GM23338 (cell line): ENCODE measurements around the gene TESK2. TPM values are rescaled to one million over a fixed set of nuclear protein-coding genes. Genes with fewer than 3 reads are reported as not detected.
A peak's percentile ranks its signal among the peaks of the same experiment; 100 is the strongest.

Experiments used
- ATAC-seq: fragments of 200-7000 bp; cut with Tn5 transposase; 3 replicates; pipeline ENCODE4 v1.9.1; 2020
- DNase-seq: peaks from one replicate; pipeline ENCODE4 v3.0.0-alpha.2; 2015; ENCODE audit warnings: low spot score
- H2AFZ ChIP-seq: fragments of 200-600 bp; sonication (generic); 2 replicates; pipeline ENCODE4 v1.8.0; 2016; ENCODE audit warnings: antibody characterized with exemption, mild to moderate bottlenecking, moderate library complexity
- H3F3A ChIP-seq: fragments of 200-600 bp; sonication (generic); replicated peaks from 2 replicates; pipeline ENCODE4 v1.8.0; 2017; ENCODE audit warnings: antibody characterized with exemption, mixed run types, low read depth
- H3K27ac ChIP-seq: fragments of 200-600 bp; sonication (generic); 2 replicates; pipeline ENCODE4 v1.6.1; 2016; ENCODE audit warnings: low read depth
- H3K27me3 ChIP-seq: fragments of 200-600 bp; sonication (generic); 2 replicates; pipeline ENCODE4 v1.8.0; 2016; ENCODE audit warnings: mild to moderate bottlenecking, mixed run types, moderate library complexity; ENCODE audit not compliant: insufficient read depth
- H3K36me3 ChIP-seq: fragments of 200-600 bp; sonication (generic); 2 replicates; pipeline ENCODE4 v1.8.0; 2016; ENCODE audit warnings: mild to moderate bottlenecking; ENCODE audit not compliant: insufficient read depth
- H3K4me1 ChIP-seq: fragments of 200-600 bp; sonication (generic); 2 replicates; pipeline ENCODE4 v1.8.0; 2016; ENCODE audit warnings: mild to moderate bottlenecking, moderate library complexity; ENCODE audit not compliant: insufficient read depth
- H3K4me2 ChIP-seq: fragments of 200-600 bp; sonication (generic); 2 replicates; pipeline ENCODE4 v1.7.1; 2017; ENCODE audit warnings: mixed run types
- H3K4me3 ChIP-seq: fragments of 200-600 bp; sonication (generic); 2 replicates; pipeline ENCODE4 v1.6.1; 2016; ENCODE audit warnings: mixed run types
- H3K79me2 ChIP-seq: fragments of 200-600 bp; sonication (generic); replicated peaks from 2 replicates; pipeline ENCODE4 v1.8.0; 2017; ENCODE audit warnings: mild to moderate bottlenecking; ENCODE audit not compliant: insufficient read depth
- H3K9me2 ChIP-seq: fragments of 200-600 bp; sonication (generic); 2 replicates; pipeline ENCODE4 v1.8.0; 2017; ENCODE audit not compliant: insufficient read depth
- H4K20me1 ChIP-seq: fragments of 200-600 bp; sonication (generic); replicated peaks from 2 replicates; pipeline ENCODE4 v1.8.0; 2017; ENCODE audit warnings: mild to moderate bottlenecking; ENCODE audit not compliant: insufficient read depth
- H3K27ac Mint-ChIP-seq: 2 replicates; pipeline ENCODE4 v1.8.0; 2020; ENCODE audit warnings: inconsistent platforms, mild to moderate bottlenecking, moderate library complexity, mixed read lengths
- H3K27me3 Mint-ChIP-seq: 3 replicates; pipeline ENCODE4 v1.8.0; 2022; ENCODE audit warnings: low read depth, mild to moderate bottlenecking, moderate library complexity, mixed read lengths, inconsistent platforms; ENCODE audit not compliant: insufficient read depth, poor library complexity
- H3K36me3 Mint-ChIP-seq: 3 replicates; pipeline ENCODE4 v1.8.0; 2021; ENCODE audit warnings: low read depth, mild to moderate bottlenecking, inconsistent platforms, moderate library complexity, mixed read lengths
- H3K4me1 Mint-ChIP-seq: 3 replicates; pipeline ENCODE4 v1.8.0; 2020; ENCODE audit warnings: mild to moderate bottlenecking, inconsistent platforms, mixed read lengths
- H3K4me3 Mint-ChIP-seq: 3 replicates; pipeline ENCODE4 v1.8.0; 2021; ENCODE audit warnings: moderate library complexity, mild to moderate bottlenecking, inconsistent platforms, mixed read lengths
- H3K9me3 Mint-ChIP-seq: 3 replicates; pipeline ENCODE4 v1.8.0; 2020; ENCODE audit warnings: moderate library complexity, mild to moderate bottlenecking, inconsistent platforms, mixed read lengths
- CREB1 ChIP-seq: fragments of 250-450 bp; sonication (Bioruptor Pico); IDR thresholded peaks from 2 replicates; pipeline ENCODE4 v1.5.0; 2020; ENCODE audit warnings: low read depth, mild to moderate bottlenecking, moderate library complexity
- EZH2 ChIP-seq: fragments of 200-600 bp; sonication (generic); IDR thresholded peaks from one replicate; pipeline ENCODE4 v1.8.0; 2017; ENCODE audit warnings: antibody characterized with exemption, mild to moderate bottlenecking, low read depth; ENCODE audit not compliant: unreplicated experiment
- EZH2phosphoT487 ChIP-seq: fragments of 200-600 bp; sonication (generic); IDR thresholded peaks from one replicate; pipeline ENCODE4 v1.8.1; 2018; ENCODE audit warnings: antibody characterized with exemption; ENCODE audit not compliant: unreplicated experiment
- JUNB ChIP-seq: IDR thresholded peaks from one replicate; pipeline ENCODE4 v1.6.1; 2016; ENCODE audit warnings: antibody characterized with exemption; ENCODE audit not compliant: unreplicated experiment
- NANOG ChIP-seq: IDR thresholded peaks from 2 replicates; pipeline ENCODE4 v1.6.1; 2016; ENCODE audit warnings: antibody characterized with exemption, borderline replicate concordance
- POLR2AphosphoS5 ChIP-seq: IDR thresholded peaks from 2 replicates; pipeline ENCODE4 v1.6.1; 2016; ENCODE audit warnings: antibody characterized with exemption, low read depth
- STAT1 ChIP-seq: IDR thresholded peaks from one replicate; pipeline ENCODE4 v1.6.1; 2016; ENCODE audit warnings: antibody characterized with exemption; ENCODE audit not compliant: unreplicated experiment
- ZNF114 ChIP-seq: fragments of 250-450 bp; sonication (Bioruptor Pico); IDR thresholded peaks from 2 replicates; pipeline ENCODE4 v1.5.0; 2020; ENCODE audit warnings: mild to moderate bottlenecking, moderate library complexity
- ZNF331 ChIP-seq: fragments of 250-450 bp; sonication (Bioruptor Pico); IDR thresholded peaks from 2 replicates; pipeline ENCODE4 v1.5.0; 2020; ENCODE audit warnings: low read depth, mild to moderate bottlenecking, moderate library complexity
- polyA plus RNA-seq: library from polyadenylated mRNA; unstranded; fragments of >200 nt; fragmentation: Nextera tagmentation; extraction: Ambion mirVana; gene quantifications from 2 replicates; pipeline ENCODE4 v1.2.1, GENCODE V29; 2016
- total RNA-seq: library from RNA; depleted of rRNA; stranded (reverse); fragments of >200 nt; shearing (Covaris generic); gene quantifications from 2 replicates; pipeline ENCODE4 v1.2.3, GENCODE V29; 2014
- TF ChIP-seq, protein P1 (sequence below): fragments of 250-450 bp; sonication (Bioruptor Pico); IDR thresholded peaks from 2 replicates; pipeline ENCODE4 v1.5.0; 2020; ENCODE audit warnings: mild to moderate bottlenecking, moderate library complexity
- TF ChIP-seq, protein P2 (sequence below): IDR thresholded peaks from 2 replicates; pipeline ENCODE4 v1.6.1; 2016; ENCODE audit warnings: antibody characterized with exemption
- TF ChIP-seq, protein P3 (sequence below): IDR thresholded peaks from one replicate; pipeline ENCODE4 v1.6.1; 2018; ENCODE audit warnings: antibody characterized with exemption; ENCODE audit not compliant: unreplicated experiment
- TF ChIP-seq, protein P4 (sequence below), 2 experiments: fragments of 200-600 bp in 1 of 2; sonication (generic) in 1 of 2; conservative IDR thresholded peaks; 2 replicates each; pipeline versions ENCODE4 v1.5.1 to v1.6.1; 2016 to 2017; ENCODE audit warnings: antibody characterized with exemption in 2 of 2, low read depth in 2 of 2, mild to moderate bottlenecking in 2 of 2, moderate library complexity in 1 of 2

The TESK2 gene
- total and polyA plus RNA-seq, 2 experiments from 2014 or later = 5.2 to 14.0 TPM

DNA sequence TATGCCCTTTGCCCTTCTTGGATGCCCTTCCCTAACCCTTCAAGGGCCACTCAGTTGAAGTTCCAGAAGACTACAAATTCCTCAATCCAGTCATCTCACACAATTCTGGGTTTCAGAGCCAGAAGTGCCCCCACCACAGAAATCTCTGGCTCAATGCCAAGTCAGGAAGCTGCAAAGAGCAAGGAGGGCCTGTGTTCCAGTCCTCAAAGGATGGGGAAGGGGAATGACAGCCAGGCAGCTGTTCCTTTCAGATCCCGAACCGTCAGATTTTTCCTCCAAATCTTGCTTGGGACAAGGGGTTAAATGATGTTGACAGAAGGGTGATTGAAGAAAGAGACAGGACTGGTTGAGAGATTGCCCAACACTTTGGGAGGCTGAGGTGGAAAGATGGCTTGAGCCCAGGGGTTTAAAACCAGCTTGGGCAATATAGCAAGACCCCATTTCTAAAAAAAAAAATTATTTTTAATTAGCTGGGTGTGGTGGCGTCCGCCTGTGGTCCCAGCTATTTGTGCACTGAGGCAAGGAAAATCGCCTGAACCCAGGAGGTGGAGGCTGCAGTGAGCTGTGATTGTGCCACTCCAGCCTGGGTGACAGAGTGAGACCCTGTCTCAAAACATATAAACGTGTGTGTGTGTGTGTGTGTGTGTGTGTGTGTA, 165.0 kb downstream of the TESK2 start:
- Mint-ChIP-seq H3K4me1 (peaks cover 54% of the 10 kb centered on the region), H3K9me3 (peaks cover 5% of the 10 kb centered on the region; the same call in 2 of the 3 replicates), H3K27ac (peak overlapping the region; percentile 90), H3K36me3 (peaks cover 38% of the 10 kb centered on the region; the same call in 2 of the 3 replicates), H3K4me3 (peak overlapping the region; percentile 83), H3K27me3 (peaks cover 25% of the 10 kb centered on the region)
- H3K27ac ChIP-seq = peak overlapping the region; percentile 84
- H3K4me1 ChIP-seq = peaks cover 35% of the 10 kb centered on the region
- H3K79me2 ChIP-seq = peaks cover 14% of the 10 kb centered on the region
- no peak overlapping the region for H2AFZ ChIP-seq
- peaks cover 3% of the 10 kb centered on the region; the same call in 1 of the 2 replicates for H3K36me3 ChIP-seq
- H3K4me3 ChIP-seq = peak overlapping the region; percentile 71
- no peaks in the 10 kb centered on the region for H3K9me2 ChIP-seq
- H3K27me3 ChIP-seq = no peaks in the 10 kb centered on the region
- no peaks in the 10 kb centered on the region; the same call in 1 of the 2 replicates for H4K20me1 ChIP-seq
- peaks cover 12% of the 10 kb centered on the region for H3F3A ChIP-seq
- ATAC-seq (no peak), DNase-seq (no peak)
- TF ChIP-seq, protein P1, sequence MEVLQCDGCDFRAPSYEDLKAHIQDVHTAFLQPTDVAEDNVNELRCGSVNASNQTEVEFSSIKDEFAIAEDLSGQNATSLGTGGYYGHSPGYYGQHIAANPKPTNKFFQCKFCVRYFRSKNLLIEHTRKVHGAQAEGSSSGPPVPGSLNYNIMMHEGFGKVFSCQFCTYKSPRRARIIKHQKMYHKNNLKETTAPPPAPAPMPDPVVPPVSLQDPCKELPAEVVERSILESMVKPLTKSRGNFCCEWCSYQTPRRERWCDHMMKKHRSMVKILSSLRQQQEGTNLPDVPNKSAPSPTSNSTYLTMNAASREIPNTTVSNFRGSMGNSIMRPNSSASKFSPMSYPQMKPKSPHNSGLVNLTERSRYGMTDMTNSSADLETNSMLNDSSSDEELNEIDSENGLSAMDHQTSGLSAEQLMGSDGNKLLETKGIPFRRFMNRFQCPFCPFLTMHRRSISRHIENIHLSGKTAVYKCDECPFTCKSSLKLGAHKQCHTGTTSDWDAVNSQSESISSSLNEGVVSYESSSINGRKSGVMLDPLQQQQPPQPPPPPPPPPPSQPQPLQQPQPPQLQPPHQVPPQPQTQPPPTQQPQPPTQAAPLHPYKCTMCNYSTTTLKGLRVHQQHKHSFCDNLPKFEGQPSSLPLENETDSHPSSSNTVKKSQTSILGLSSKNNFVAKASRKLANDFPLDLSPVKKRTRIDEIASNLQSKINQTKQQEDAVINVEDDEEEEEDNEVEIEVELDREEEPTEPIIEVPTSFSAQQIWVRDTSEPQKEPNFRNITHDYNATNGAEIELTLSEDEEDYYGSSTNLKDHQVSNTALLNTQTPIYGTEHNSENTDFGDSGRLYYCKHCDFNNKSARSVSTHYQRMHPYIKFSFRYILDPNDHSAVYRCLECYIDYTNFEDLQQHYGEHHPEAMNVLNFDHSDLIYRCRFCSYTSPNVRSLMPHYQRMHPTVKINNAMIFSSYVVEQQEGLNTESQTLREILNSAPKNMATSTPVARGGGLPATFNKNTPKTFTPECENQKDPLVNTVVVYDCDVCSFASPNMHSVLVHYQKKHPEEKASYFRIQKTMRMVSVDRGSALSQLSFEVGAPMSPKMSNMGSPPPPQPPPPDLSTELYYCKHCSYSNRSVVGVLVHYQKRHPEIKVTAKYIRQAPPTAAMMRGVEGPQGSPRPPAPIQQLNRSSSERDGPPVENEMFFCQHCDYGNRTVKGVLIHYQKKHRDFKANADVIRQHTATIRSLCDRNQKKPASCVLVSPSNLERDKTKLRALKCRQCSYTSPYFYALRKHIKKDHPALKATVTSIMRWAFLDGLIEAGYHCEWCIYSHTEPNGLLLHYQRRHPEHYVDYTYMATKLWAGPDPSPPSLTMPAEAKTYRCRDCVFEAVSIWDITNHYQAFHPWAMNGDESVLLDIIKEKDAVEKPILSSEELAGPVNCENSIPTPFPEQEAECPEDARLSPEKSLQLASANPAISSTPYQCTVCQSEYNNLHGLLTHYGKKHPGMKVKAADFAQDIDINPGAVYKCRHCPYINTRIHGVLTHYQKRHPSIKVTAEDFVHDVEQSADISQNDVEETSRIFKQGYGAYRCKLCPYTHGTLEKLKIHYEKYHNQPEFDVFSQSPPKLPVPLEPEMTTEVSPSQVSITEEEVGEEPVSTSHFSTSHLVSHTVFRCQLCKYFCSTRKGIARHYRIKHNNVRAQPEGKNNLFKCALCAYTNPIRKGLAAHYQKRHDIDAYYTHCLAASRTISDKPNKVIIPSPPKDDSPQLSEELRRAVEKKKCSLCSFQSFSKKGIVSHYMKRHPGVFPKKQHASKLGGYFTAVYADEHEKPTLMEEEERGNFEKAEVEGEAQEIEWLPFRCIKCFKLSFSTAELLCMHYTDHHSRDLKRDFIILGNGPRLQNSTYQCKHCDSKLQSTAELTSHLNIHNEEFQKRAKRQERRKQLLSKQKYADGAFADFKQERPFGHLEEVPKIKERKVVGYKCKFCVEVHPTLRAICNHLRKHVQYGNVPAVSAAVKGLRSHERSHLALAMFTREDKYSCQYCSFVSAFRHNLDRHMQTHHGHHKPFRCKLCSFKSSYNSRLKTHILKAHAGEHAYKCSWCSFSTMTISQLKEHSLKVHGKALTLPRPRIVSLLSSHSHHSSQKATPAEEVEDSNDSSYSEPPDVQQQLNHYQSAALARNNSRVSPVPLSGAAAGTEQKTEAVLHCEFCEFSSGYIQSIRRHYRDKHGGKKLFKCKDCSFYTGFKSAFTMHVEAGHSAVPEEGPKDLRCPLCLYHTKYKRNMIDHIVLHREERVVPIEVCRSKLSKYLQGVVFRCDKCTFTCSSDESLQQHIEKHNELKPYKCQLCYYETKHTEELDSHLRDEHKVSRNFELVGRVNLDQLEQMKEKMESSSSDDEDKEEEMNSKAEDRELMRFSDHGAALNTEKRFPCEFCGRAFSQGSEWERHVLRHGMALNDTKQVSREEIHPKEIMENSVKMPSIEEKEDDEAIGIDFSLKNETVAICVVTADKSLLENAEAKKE = no peak
- TF ChIP-seq POLR2AphosphoS5 = no peak
- TF ChIP-seq, protein P2, sequence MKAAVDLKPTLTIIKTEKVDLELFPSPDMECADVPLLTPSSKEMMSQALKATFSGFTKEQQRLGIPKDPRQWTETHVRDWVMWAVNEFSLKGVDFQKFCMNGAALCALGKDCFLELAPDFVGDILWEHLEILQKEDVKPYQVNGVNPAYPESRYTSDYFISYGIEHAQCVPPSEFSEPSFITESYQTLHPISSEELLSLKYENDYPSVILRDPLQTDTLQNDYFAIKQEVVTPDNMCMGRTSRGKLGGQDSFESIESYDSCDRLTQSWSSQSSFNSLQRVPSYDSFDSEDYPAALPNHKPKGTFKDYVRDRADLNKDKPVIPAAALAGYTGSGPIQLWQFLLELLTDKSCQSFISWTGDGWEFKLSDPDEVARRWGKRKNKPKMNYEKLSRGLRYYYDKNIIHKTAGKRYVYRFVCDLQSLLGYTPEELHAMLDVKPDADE = no peak
- TF ChIP-seq ZNF114 (CRISPR knock-in tag) = no peak
- no peak for TF ChIP-seq EZH2
- TF ChIP-seq STAT1 = no peak
- TF ChIP-seq EZH2phosphoT487 = no peak
- TF ChIP-seq CREB1 (CRISPR knock-in tag) = no peak
- TF ChIP-seq, protein P3, sequence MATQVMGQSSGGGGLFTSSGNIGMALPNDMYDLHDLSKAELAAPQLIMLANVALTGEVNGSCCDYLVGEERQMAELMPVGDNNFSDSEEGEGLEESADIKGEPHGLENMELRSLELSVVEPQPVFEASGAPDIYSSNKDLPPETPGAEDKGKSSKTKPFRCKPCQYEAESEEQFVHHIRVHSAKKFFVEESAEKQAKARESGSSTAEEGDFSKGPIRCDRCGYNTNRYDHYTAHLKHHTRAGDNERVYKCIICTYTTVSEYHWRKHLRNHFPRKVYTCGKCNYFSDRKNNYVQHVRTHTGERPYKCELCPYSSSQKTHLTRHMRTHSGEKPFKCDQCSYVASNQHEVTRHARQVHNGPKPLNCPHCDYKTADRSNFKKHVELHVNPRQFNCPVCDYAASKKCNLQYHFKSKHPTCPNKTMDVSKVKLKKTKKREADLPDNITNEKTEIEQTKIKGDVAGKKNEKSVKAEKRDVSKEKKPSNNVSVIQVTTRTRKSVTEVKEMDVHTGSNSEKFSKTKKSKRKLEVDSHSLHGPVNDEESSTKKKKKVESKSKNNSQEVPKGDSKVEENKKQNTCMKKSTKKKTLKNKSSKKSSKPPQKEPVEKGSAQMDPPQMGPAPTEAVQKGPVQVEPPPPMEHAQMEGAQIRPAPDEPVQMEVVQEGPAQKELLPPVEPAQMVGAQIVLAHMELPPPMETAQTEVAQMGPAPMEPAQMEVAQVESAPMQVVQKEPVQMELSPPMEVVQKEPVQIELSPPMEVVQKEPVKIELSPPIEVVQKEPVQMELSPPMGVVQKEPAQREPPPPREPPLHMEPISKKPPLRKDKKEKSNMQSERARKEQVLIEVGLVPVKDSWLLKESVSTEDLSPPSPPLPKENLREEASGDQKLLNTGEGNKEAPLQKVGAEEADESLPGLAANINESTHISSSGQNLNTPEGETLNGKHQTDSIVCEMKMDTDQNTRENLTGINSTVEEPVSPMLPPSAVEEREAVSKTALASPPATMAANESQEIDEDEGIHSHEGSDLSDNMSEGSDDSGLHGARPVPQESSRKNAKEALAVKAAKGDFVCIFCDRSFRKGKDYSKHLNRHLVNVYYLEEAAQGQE = no peak
- no peak for TF ChIP-seq NANOG
- TF ChIP-seq, protein P4, sequence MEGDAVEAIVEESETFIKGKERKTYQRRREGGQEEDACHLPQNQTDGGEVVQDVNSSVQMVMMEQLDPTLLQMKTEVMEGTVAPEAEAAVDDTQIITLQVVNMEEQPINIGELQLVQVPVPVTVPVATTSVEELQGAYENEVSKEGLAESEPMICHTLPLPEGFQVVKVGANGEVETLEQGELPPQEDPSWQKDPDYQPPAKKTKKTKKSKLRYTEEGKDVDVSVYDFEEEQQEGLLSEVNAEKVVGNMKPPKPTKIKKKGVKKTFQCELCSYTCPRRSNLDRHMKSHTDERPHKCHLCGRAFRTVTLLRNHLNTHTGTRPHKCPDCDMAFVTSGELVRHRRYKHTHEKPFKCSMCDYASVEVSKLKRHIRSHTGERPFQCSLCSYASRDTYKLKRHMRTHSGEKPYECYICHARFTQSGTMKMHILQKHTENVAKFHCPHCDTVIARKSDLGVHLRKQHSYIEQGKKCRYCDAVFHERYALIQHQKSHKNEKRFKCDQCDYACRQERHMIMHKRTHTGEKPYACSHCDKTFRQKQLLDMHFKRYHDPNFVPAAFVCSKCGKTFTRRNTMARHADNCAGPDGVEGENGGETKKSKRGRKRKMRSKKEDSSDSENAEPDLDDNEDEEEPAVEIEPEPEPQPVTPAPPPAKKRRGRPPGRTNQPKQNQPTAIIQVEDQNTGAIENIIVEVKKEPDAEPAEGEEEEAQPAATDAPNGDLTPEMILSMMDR (conservative IDR thresholded peaks at IDR 0.05; ENCODE audit: low read depth in 2 of 2) = no peak
- no peak for TF ChIP-seq ZNF331 (CRISPR knock-in tag)
- no peak for TF ChIP-seq JUNB
- H3K4me2 ChIP-seq = peak overlapping the region; percentile 91
